GM21619 (cell line): ENCODE results near the gene PDE7B.
"Not testable (repeated sequence)": the region's sequence is repeated elsewhere in the genome, so short reads cannot be mapped to it uniquely, and the experiment has no call there.

ENCODE experiments used
- ATAC-seq: cut with Tn5 transposase; IDR thresholded peaks from one replicate; pipeline ENCODE4 v1.9.1; 2021; ENCODE audit not compliant: unreplicated experiment

The PDE7B gene

DNA sequence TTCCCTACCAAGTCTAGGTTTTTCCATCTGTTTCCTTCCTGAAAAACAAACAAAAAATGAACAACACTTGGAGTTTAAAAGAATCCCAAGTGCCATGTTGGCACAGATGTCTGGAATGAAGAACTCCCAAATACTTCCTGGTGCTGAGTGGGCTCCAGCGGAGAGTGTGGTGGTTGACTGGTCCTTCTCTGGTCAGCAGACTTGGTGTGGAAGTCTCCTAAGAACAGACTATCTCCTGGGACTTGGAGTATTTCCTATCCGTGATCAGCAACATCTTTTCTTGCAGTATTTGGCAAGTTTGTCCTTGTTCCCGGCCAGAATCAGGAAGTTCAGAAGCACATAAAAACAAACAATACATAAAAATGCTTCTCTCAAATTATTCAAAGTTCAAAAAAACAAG is 244.5 kb downstream of the PDE7B start:
- ATAC-seq = no peak

DNA sequence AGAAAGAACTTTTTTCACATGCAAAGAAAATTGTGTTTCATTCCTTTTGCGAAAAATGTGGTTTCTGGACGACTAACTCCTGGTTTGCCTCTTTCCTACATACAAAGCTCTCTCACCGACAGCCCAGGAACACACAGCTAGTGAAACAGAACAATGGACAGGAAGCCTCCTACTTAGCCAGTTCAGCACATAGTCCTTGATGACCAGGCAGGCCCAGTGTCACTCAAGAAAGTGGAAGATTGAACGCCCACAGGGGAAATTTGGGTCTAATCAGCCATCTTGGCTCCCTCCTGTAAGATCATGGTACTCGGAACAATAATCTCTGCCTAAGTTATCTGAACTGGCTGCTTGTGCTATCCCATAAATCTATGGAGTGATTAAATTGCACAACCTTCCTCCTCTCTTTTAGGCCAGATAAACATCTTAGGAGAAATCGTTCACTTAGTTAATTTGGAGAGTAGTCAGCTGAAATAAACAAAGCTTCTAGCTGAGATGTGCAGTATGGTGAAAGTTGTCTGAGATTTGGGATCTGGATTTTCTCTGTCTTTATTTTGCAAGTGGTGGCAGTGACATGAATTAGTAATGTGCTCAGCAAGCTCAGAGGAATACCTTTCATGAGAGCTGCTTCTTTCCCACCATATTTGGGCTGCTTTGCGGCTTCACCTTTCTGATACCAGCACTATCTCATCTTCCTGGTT is 251.6 kb downstream of the PDE7B start:
- ATAC-seq = no peak

DNA sequence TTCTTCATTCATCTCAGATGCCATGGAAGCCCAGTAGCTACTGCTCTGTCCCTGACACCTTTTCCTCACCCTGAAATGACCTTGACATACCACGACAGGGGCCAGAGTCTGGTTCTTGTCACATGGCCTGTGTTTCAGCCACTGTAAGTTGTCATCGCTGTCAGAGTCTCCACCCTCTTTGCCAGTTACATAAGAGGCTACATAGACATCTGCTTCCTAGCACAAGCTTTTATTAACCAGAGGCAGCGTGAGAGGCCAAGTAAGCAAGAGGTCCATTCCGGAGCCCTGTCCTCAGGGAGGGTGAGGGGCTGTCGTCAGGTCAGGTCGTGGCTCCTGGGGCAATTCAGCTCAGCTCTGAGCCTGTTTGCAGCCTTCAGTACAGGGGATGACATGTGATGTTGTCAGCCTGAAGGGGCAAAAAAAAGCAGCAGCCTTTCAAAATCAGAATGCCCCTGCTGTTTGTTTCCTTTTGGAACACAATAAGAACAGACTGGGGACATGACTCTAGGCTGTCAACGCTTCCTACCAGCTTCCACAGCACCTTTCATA is 252.3 kb downstream of the PDE7B start:
- no peak for ATAC-seq

DNA sequence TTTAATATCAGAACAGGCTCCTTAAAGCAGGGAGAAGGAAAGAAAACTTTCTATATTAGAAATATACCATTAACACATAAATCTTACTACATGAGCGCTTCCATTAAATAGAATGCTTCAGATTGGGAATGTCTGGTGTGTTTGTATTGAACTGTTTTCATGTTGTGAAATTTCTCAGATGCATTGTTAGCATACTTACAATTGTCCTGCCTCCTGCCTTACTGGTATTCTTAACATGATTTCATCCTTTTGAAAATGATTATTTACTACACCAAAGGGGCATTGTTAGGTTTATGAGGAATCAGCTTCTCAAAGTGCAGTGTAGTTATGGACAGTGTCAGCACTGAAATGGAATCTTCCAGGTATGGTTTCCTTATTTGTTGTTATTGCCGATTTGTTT is 253.1 kb downstream of the PDE7B start:
- ATAC-seq = no peak

DNA sequence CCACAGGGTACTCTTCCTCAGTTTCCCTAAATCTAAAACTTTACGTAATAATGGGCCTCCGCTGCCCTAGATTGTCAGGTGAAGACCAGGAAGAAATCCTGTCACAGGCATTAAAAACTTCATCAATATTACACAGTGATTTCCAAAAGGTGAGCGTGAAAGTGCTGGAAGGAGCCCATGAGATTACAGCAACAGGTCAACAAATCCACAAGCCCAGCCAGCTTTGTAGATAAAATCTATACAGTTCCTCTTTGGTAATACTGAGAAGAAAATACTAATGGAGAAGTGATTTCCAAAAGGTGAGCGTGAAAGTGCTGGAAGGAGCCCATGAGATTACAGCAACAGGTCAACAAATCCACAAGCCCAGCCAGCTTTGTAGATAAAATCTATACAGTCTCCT is 254.3 kb downstream of the PDE7B start:
- ATAC-seq = not testable (repeated sequence)

DNA sequence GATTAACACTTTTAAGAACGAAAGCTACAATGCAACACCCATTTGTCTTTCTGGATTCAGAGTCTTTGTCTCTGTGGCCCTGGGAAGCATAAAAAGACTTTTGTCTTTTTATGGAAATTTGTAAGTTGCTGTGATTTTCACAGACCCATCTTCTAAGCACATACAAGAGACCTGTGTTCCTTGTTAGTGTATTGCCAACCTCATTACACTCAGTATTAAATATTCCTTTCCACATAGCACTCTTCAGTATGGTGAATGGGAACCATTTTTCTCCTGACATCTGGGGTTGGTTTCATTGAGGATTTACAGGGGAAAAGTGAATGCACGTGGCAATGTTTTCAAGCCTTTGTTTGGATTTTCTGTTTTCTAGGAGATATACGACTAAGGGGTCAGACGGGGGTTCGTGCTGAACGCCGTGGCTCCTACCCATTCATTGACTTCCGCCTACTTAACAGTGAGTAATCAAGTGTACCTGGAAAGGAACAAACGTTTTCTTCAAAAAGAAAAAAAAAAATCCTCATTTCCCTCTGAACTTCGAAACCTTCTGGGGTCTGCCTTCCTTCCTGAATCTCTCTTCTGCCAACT is 257.0 kb downstream of the PDE7B start:
- no peak for ATAC-seq

DNA sequence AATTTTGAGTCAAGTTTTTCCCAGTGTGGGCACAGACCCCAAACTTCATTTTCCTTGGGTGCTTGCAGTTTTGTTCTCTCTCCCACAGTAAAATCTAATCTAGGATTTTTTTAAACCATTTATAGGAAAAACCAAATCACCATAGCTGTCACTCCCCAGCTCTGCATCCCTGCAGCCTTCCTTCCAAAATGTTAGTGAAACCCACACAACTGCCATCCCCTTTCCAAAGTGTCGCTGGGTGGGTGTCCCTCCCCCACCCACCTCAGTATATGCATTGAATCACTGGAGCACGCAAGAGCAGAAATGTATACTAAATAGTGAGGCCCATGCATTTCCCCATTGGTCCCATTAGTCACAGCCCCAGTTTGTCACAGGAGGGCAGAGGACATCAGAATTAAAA is 260.3 kb downstream of the PDE7B start:
- no peak for ATAC-seq

DNA sequence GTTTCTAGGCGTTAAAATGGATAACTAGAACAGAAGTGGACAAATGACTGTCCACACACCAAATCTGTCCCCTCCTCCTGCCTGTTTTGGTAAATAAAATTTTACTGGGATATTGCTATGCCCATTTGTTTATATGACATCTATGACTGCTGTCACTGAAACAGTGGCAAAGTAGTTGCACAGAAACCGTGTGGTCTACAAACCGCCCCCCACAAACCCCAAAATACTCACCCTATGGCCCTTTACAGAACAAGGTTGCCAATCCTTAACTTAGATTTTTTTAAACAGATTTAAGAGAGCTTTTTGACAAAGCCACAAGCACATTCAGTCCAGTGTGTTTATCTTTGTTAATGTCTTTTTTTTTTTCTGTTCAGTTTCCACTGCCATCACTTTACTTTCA is 260.8 kb downstream of the PDE7B start:
- no peak for ATAC-seq

DNA sequence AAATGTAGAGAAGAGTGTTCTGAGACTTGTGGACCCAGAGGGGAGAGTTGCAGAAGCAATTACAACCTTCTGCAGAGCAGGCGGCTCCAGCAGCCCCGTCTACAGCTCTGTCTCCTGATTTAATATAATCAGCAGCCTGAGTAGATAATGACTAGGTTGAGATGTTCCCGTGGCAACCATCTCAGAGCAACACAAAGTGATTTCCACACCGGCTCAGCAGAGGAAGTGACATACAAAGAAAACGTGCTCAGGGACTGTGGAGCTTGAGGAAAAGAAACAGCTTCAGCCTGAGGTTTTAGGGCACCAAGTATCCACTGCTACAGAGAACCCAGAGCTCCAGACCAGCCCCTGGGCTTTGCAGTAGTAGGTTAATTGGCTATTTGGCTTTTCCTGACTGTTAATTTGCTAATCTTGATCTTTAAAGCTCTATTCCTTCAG is 262.3 kb downstream of the PDE7B start:
- ATAC-seq = no peak

DNA sequence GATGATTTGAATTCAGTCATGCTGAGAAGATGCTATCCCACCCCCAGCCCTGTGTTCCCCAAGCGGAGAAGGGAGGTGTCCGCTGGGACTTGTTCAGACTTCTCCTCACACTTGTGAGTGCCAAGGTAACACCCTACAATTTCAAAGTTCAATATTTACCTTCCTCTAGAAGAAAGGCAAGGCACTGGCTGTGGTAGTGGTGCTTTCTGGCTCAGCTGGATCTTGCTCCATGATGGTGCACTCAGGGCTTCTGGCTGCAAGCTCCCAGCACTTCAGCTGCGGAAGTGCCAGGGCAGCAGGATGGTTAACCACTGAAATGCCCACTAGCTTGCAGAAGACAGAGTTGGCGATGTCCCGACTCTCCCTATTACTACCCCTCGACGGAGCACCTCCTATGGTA is 263.2 kb downstream of the PDE7B start:
- ATAC-seq = no peak

DNA sequence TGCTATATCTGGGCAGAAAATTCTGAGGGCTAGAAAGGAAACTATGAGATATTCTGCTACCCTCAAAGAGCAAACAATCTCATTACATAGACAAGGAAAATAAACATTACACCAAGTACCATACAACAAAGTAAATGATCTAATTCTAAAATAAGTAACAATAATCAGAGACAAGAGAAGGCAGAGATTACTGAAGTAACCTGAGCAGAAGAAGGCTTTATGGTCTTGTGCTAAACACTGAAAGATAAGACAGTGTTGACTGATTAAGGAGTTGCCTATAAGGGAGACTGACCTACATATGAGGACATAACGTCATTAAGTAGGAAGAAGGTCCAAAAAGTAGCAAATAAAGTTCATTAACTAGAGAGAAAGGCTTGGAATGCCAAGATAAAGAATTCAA is 264.4 kb downstream of the PDE7B start:
- no peak for ATAC-seq

DNA sequence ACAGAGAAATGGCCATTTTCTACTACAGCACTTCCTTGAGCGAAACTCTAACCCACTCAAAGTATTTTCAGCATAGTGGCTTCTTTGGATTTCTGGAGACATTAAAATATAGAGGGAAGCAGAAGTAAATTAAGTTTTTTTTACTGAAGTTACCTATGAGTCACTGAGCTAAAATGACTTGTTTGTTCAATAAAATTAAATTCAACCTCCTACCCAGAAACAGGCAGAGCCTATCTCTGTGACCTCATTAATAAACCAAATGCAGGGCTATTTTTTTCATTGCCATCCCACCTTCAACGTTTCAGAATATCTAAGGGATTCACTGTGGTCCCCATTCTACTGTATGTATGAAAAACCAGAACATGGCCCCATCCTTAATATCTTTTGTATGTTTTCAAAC is 265.6 kb downstream of the PDE7B start:
- ATAC-seq = no peak

DNA sequence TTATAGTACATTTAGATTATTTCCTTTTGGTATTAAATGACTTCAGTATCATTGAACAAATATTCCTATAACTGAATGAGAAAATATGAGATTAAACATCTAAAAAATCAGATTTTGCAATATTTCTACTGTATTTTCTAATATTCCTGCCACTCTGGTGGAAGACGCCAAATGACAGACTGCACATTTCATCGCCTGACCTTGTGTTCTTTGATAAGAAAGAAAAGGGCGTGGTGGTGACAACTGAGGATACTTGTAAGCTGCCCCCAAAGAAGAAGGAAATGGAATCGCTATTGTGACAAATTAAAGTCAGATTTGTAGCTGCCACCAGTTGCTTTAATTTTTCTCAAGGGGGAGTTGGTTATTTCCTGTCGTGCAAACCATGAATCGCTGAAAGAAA is 267.3 kb downstream of the PDE7B start:
- ATAC-seq = no peak

DNA sequence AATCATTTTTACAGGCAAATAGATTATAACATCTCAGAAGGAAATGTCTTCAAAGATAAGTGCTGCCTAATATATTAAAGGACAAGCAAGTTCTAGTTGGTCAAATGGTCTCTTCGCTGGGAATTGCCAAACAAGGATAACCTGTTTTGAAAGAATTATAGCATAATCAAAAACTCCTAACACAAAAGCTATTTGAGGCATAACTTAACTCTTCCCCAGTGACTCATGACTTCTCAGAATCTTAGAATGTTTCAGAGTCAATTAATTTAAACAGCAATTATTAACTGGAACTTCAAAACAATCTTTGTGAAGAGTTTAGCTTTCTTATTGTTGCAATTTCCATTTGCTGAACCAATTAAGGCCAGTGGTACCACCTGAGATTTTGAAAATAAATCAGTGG is 272.0 kb downstream of the PDE7B start:
- ATAC-seq = no peak

DNA sequence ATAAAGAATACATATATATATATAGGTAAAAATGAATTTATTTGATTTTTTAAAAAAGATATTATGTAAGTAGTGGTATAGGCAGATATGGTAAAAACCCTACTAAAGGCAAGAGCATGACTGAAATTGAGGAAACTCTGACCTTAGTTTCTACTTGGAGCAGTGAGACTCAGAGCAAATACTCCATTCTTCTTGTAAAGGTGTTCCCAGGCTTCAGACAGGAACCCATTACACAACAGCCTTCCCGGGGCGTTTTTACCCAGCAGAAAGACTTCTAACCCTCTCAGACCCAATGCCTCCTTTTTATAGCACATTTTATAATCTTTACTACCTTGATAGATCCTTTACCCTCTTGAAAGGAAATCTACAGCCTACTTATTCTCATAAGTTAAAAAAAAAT is 274.1 kb downstream of the PDE7B start:
- no peak for ATAC-seq

DNA sequence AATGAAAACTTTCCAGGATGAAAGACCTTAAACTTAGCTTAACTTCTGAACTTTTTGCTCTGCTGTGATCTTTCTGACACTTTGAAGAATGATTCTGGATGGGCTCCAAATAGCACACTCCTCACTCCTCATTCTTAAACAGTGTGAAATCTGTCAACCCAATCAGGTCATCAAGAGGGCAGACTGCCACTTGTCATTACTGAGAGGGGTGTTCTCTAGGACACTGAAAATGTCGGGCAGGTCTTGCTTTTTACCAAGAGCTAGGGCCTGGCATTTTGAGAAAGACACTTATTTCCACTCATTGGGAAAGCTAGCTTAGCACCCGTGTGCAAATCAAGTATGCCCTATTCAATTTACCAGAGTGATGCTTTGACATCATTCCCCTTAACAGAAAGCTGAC is 276.4 kb downstream of the PDE7B start:
- ATAC-seq = no peak

DNA sequence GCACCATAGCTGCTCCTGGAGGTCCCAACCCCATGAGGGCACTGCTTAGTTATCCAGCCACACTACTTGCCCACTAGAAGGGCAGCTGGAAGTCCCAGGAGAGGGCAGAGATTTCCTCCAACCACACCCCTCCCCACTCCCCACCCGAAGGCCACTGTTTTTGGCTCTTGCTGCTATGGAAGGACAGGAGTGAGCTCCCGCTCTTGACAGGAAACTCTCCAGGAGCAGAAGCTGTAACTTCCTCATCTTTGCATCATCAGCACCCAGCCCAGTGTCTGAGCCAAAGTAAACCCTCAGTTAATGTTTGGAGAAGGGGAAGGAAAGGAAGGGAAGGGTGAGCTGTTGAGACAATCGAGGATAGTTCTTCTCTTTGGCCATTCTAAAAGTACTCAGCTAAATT is 277.9 kb downstream of the PDE7B start:
- ATAC-seq = no peak

DNA sequence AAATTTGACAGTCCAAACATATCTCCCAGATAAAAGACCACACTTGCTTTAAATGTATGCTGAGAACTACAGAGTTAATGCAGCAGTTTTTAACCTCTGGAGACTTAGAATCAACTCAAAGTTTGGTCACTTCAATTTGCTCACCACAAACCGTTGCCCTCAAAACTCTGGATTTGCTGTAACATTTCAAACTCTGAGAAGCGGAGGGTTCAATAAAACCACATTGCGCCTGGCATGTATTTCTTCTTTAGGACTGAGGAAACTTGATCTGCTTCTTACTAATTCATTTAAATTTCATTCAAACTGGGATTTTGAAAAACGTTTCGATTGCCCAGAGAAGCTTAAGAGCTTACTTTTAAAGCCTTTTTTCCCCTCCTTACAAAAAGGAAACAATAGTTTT is 282.8 kb downstream of the PDE7B start:
- no peak for ATAC-seq

DNA sequence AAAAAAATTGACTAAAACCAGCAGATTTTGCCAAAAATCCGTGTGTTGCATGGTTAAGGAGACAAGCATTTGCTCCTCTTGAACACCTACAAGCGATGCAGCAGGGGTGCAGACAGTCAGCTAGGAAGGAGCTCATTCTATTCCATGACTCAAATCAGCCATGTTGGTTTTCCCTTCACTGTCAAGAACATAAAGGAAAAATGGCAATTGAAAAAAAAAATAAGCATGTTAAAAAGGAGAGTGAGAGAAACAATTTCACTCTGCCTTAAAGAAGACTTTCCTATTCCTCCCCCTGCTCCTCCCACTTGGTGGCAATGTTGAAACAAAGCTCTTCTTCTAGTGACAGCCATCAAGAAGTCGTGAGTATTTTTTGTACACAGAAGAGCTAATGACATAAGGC is 283.2 kb downstream of the PDE7B start:
- ATAC-seq = no peak

DNA sequence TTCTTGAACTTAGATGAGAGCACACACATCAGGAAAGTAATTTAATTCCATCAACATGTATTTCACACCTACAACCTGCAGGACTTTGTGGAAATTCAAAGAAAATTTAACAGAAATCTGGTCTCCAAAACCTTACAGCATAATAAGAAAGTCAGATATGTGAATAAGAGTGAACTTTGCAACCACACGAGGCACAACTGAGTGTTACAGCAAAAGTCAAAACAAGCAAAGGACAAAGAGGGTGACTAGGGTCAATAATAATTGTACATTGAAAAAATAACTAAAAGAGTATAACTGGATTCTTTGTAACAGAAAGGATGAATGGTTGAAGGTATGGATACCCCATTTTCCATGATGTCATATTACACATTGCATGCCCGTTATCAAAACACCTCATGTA is 284.8 kb downstream of the PDE7B start:
- ATAC-seq = no peak

DNA sequence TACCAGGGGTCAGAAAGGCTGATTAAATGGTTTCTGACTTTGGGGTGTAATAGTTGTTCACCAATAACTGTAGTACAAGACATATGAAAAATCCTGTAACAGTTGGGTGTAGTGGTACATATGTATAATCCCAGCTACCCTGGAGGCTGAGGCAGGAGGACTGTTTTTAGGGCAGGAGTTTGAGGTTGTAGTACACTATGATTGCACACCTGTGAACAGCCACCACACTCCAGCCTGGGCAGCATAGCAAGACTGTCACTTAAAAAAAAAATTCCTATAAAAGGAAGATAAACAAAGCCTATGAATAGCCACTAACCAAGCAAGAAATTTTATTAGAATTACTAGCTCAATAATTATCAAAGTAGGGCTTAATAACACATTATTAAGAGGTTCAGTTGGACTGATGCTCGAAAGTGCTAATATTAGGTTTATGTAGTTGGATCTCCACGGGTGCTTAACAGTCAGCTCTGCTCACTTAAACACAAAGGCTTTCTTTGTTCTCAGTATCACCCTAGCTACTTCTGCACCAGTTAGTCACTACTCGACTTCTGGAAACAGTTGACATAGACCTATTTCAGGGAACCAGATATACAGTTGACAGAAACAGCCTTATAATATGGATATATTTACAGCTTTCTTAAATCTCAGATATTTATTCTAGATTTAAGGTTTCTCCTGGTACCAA is 285.6 kb downstream of the PDE7B start:
- no peak for ATAC-seq

DNA sequence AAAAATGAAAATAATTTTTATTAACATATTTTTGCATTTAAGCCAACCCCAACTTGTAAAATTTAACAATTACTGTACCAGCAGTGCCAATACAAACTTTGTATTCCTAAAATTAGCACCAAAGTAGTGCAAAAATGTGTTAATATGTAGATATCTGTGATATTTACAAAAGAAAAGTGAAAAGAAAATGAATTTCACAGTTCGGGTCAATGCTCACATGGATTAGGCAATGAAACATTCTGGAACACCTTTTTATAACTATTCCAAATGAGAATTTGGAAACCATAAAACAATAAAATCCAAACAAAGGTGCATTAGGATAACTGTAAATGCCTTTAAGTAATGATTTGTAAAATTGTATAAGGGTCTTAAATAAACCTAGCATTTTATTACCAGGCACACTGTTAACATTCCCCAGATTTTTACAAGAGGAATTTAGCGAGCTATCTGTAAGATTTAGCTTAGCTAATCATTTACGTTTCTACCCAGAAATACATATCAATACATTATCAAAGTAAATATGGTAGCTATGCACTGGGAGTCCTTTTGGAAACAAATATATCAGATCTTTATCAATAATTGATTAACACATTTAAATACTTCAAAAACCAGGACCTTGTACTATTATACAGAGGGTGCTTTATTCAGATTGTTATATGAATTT is 286.4 kb downstream of the PDE7B start:
- no peak for ATAC-seq
